ENCODE measurements around the gene CCDC185. TPM values are rescaled to one million over a fixed set of nuclear protein-coding genes. Genes with fewer than 3 reads are reported as not detected.
A peak's percentile ranks its signal among the peaks of the same experiment; 100 is the strongest.
"Not testable (repeated sequence)": the region's sequence is repeated elsewhere in the genome, so short reads cannot be mapped to it uniquely, and the experiment has no call there.

CCDC185 gene
- total RNA-seq, 1 experiment from 2014 or later, result not detected

GRCh38 chr1:223394706-223395105 is 1.5 kb downstream of the CCDC185 start:
- DNase-seq (ENCODE audit: low spot score), result no peak

DNA sequence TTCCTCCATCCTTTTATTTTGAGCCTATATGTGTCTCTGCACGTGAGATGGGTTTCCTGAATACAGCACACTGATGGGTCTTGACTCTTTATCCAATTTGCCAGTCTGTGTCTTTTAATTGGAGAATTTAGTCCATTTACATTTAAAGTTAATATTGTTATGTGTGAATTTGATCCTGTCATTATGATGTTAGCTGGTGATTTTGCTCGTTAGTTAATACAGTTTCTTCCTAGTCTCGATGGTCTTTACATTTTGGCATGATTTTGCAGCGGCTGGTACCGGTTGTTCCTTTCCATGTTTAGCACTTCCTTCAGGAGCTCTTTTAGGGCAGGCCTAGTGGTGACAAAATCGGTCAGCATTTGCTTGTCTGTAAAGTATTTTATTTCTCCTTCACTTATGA is 6.2 kb downstream of the CCDC185 start:
- not testable (repeated sequence) for DNase-seq (ENCODE audit: low spot score)

DNA sequence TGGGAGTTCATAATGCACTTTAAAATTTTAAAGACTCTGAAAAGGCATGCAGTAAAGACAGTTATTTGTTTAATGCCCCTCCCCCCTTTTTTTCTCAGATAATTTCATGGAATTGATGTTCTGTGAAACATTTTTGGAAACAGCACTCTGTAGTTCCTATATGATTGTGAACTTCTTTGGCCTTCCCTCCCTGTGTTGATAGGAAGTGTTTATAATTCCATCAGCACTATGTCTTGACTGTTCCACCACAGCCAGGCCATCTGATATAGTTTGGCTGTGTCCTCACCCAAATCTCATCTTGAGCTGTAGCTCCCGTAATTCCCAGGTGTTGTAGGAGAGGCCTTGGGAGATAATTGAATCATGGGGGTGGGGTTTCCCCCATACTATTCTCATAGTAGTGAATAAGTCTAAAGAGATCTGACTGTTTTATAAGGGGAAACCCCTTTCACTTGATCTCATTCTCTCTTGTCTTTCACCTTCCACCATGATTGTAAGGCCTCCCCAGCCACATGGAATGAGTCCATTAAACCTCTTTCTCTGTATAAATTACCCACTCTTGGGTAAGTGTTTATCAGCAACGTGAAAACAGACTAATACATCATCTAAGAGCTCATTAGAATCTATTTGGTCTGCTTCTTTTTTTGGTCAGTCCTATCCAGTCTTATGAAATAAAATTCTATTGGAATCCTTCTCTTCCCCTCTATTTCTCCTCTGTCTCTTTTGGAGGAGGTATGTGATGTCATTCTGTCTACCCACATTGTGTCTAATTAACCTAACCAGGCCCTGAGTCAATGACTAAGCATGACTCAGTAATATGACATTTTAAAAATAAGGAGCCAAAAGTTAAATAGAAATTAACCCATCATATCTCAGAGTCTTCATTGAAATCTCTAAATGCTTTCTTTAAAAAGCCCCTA is 8.9 kb downstream of the CCDC185 start:
- peak; percentile 84 for DNase-seq (ENCODE audit: low spot score)

DNA sequence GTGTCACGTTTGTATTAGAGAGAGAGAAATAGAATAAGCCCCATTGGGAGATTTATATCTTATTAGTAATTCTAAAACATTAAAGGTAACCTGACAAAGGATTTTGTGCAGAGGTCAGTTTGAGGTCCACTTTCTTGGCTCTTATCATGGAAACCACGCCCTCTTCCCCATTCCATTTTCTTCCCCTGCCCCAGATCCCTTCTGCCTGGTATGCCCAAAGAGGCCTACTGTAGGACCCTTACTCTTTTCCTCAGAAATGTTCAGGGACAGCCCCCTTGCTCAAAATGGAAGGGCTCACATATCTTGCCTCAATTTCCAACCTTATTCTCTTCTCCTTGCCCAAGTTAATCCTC is 9.6 kb downstream of the CCDC185 start:
- DNase-seq (ENCODE audit: low spot score), result no peak

DNA sequence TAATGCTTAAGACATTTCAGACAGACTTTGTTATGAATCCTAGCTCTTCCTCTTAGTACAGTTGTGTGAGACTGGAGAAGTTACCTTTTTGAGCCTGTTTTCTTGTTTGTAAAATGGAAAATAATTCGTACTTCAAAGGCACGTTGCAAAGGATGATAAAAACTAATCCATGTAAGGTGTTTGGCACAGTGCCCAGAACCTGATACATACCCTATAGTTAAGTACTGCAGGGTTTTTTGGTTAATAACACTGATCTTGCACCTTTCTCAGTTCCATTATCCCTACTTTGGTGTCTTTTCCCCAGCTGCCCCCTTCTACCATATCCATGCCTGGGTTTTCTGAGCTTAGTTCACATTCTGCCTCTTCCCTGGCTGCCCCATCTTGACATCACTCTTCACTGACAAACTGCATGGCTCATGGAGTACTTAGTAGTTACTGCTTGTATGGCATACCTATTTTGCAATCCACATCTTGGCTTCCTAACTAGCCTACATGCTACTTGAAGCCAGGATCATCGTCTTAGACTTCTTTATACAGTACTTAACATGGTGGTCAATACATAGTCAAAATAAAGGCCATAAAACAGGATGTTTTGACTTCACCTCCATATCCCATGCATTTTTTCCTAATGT is 10.1 kb downstream of the CCDC185 start:
- peak; percentile 22 for DNase-seq (ENCODE audit: low spot score)

GRCh38 chr1:223405507-223405906 is 12.3 kb downstream of the CCDC185 start:
- DNase-seq (ENCODE audit: low spot score), result no peak

GRCh38 chr1:223410036-223410435 is 16.8 kb downstream of the CCDC185 start:
- no peak for DNase-seq (ENCODE audit: low spot score)

DNA sequence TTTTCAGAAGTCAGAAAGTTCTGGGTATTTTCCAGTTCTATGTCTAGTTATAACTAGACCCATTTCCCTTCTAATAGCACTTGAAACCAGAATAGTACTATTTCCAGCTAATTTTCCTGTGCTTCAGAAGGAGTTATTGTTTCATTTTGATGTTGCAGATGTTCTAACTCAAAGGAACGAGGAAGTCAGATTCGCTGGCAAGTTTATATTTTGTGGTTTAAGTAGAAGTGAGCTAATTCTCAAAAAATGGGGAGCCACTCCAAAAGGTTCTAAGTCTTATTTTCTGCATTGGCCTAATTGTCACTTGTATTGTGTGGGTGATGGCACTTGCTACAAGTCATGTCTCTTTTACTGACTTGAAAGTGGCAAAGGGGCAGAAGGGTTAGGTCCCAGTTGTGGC is 18.1 kb downstream of the CCDC185 start:
- DNase-seq (ENCODE audit: low spot score), result peak; percentile 39

- DNase-seq (ENCODE audit: low spot score), result no peak
These were observed 18.5 kb downstream of the CCDC185 start for GRCh38 chr1:223411710-223412109.

DNA sequence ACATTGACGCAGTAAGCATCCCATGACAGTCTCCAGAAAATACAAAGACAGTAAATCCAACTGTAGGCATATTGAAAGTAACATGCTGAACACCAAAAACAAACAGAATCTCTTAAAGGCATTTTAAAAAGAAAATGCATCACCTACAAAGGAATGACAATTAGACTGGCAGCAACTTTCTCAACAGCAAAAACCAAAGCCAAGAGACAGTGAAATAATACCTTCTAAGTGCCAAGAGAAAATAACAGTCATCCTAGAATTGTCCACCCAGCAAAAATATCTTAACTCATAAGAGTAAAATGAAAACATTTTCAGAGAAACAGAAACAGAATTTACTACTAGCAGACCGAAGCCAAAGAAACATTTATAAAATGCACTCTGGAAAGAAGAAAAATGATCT is 20.0 kb downstream of the CCDC185 start:
- DNase-seq (ENCODE audit: low spot score), result no peak

- no peak for DNase-seq (ENCODE audit: low spot score)
These were observed 24.2 kb downstream of the CCDC185 start for GRCh38 chr1:223417444-223417843.

GRCh38 chr1:223417903-223418663 is 24.9 kb downstream of the CCDC185 start:
- DNase-seq (ENCODE audit: low spot score), result no peak

DNA sequence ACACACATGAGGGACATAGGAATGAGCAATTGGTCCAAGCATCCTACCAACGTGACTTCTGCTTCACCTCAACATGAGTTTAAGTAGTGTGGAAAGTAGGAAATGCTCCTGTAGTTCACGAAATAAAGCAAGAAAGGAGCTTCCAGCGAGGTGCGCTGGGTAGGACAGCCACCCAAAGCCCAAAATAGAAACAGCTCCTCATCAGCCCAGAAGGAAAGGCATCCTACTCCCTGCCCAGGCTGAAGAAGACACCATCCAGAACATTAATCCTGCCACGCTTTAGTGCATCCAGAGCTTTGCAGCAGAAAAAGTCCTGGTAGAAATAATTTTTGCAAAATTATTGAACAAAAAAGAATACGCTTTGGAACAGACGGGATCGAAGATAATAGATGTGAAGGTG is 25.9 kb downstream of the CCDC185 start:
- DNase-seq (ENCODE audit: low spot score), result no peak

GRCh38 chr1:223419561-223419960 is 26.3 kb downstream of the CCDC185 start:
- DNase-seq (ENCODE audit: low spot score), result no peak

DNA sequence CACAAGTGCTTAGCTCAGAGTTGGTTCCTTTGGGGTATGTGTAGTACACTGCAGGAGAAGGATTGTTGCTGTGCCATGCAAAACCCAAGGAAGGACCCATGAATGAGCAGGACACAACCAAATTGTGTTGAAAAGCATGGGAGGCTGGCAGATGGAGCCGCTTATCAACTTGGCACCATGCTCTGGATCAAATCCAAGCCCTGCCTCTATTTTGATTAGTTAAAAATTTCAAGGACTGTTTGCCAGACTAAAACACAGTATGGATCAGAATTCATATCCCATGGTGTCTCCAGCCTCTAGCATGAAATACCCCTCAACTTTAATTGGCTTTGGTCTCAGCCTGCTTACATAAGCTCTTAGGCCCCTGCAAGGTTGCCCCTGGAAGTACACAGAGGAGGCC is 27.8 kb downstream of the CCDC185 start:
- DNase-seq (ENCODE audit: low spot score), result no peak

DNA sequence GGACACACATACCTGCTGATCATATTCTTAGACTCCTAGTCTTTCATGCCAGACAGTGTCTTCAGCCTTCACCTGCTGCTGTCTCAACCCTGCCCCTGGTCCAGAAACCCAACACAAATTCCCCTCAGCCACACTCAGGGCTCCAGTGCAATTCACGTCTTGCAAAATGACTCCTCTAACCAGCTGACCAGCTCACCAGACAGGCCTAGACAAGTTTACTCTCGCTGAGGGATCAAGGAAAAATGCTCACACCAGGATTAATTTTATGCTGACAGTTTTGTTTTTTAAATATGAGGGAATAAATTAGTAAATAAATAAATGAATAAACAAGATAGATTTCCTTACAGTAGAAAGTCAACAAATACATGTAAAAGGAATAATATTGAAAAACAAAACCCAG is 28.5 kb downstream of the CCDC185 start:
- DNase-seq (ENCODE audit: low spot score), result no peak

- no peak for DNase-seq (ENCODE audit: low spot score)
These were observed 29.7 kb downstream of the CCDC185 start for GRCh38 chr1:223422911-223423310.

DNA sequence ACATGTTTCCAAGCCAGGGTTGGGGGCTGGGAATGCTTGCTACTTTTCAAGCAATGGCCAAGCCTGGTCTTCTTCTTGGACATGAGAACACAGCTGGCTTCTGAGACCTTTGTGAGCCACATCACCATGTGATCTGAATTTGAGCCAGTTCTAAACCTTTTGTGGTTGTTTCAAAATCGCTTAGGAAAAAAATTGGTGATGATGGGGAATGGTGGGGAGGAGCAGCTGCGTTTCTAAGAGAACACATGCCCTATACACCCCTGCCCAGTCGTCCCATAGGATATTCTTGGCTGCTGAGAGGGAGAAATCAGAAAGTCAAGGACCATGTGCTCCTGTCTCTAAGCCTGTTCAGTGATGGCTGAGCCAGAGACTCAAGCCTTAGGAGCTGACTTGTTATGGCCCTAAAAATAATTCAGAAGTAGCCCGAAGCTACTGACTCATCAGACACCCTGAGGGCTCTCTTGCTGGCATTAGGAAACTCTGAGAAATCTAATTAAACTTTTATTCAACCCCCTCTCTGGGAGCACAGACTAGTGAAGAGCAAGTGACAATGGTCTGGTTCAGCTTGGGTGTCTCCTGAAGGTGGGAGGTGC is 30.5 kb downstream of the CCDC185 start:
- DNase-seq (ENCODE audit: low spot score), result peak; percentile 81

DNA sequence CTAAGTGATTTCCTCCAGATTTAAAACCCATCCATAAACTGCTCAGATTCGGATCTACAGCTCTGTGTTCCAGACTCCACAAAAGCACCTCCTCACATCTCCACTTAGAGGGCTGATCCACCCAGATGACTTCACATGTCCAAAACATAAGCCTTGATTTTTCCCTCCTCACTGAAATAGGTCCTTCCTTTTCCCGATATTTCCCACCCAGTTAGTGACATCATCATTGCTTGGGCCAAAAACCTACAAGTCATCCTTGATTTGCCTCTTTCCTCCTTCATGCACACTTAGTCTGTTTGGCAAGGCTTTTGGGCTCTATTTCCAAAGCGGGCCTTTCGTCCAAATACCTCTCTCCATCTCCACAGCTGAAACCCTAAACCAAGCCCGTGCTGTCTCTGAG is 32.3 kb downstream of the CCDC185 start:
- DNase-seq (ENCODE audit: low spot score), result no peak

DNA sequence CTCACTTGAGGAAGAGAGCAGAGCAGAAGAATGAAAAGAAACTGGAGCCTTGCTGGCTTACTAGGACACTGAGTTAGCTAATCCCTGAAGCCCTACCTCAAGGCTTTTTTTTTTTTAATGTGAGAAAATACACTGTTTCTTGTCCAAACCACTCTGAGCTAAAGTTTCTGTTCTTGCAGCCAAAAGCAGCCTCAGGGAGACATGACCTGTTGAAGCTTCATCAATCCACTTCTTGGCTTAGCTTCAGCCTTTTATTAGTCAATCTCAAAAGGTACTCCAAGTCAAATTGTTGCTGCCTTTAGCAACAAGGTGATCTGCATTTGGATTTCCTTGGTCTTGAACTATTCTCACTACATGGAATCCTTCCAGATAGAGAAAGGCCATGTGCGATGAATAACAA is 33.7 kb downstream of the CCDC185 start:
- no peak for DNase-seq (ENCODE audit: low spot score)

DNA sequence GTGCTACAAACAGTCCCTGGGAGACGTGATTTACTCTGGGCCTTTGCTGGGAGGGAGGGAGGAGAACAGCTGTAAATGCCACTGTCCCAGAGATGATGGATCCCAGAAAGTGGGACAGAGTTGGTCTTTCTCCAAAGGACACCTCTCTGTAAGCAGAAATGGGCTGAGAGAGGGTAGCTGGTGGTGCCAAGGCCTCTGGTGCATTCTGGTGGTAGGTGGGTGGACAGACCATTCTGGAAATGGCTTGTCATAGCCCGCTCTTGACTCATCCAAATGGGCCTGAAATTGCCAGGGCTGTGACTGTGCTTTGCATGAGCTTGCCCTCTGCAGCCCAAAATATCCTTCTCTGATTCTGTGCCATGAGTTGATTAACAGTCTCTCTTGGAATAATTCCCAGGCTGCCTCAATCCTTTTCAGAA is 36.1 kb downstream of the CCDC185 start:
- peak; percentile 35 for DNase-seq (ENCODE audit: low spot score)

DNA sequence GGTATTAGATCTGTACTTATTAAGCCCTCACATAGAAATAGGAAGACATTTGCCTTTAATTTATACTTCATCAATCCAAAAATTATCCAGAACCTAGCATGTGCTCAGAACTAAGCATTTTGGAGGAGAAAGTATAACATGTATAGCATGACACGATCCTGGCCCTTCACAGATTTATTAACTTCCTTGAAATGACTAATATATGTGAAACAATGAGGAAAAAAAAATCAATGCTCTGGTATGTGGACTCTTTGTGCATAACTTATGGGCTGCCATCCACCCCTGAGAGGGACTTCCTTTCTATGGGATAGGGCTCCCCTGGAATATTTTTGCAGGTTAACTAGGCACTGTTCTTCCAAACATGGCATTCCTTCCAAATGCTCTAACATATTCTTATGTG is 36.6 kb downstream of the CCDC185 start:
- no peak for DNase-seq (ENCODE audit: low spot score)

All from A172 (cell line).